Measurements from ENCODE around the gene DCHS2.

DCHS2 gene

GRCh38 chr4:154475820-154476219, 15.8 kb downstream of the DCHS2 start:
- no peak for TF ChIP-seq POLR2A (IDR thresholded peaks at IDR 0.05; ENCODE audit: low read depth, low read length)
- DNase-seq (ENCODE audit: insufficient read length, low spot score) (no peak), FAIRE-seq (no peak)

- DNase-seq (ENCODE audit: insufficient read length, low spot score) (no peak), FAIRE-seq (no peak)
- no peak for TF ChIP-seq POLR2A (IDR thresholded peaks at IDR 0.05; ENCODE audit: low read depth, low read length)
These were observed 18.1 kb downstream of the DCHS2 start for GRCh38 chr4:154473497-154473896.

- TF ChIP-seq POLR2A (IDR thresholded peaks at IDR 0.05; ENCODE audit: low read depth, low read length) = no peak
- no peak for FAIRE-seq
- no peak for DNase-seq (ENCODE audit: insufficient read length, low spot score)
These were observed 18.7 kb downstream of the DCHS2 start for GRCh38 chr4:154472858-154473257.

GRCh38 chr4:154471526-154472331, 19.9 kb downstream of the DCHS2 start:
- no peak for DNase-seq (ENCODE audit: insufficient read length, low spot score)
- no peak for FAIRE-seq
- TF ChIP-seq POLR2A (IDR thresholded peaks at IDR 0.05; ENCODE audit: low read depth, low read length) = no peak

- FAIRE-seq (no peak), DNase-seq (ENCODE audit: insufficient read length, low spot score) (no peak)
- TF ChIP-seq POLR2A (IDR thresholded peaks at IDR 0.05; ENCODE audit: low read depth, low read length) = no peak
These were observed 20.6 kb downstream of the DCHS2 start for GRCh38 chr4:154471032-154471431.

DNA sequence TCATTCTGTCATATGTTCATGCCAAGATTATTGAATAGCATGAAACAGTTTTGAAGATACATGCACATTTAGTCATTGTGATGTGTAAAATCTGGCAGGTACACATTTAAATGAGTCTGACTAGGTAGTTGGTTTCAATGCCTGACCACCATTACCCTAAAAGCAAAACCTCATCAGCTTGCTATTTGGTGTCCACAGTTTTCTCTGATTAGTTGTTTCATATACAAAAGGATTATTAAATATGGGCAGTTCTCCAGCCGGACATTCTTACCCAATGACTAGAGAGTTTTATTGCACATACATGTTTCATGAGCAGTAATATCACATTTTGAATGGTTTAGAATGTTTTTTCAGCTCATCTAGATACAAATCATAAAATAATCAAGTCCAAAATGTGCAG, 23.7 kb downstream of the DCHS2 start:
- DNase-seq (ENCODE audit: insufficient read length, low spot score) = no peak
- TF ChIP-seq POLR2A (IDR thresholded peaks at IDR 0.05; ENCODE audit: low read depth, low read length) = no peak
- FAIRE-seq = no peak

- no peak for DNase-seq (ENCODE audit: insufficient read length, low spot score)
- FAIRE-seq = no peak
- TF ChIP-seq POLR2A (IDR thresholded peaks at IDR 0.05; ENCODE audit: low read depth, low read length) = no peak
These were observed 25.3 kb downstream of the DCHS2 start for GRCh38 chr4:154466336-154466735.

DNA sequence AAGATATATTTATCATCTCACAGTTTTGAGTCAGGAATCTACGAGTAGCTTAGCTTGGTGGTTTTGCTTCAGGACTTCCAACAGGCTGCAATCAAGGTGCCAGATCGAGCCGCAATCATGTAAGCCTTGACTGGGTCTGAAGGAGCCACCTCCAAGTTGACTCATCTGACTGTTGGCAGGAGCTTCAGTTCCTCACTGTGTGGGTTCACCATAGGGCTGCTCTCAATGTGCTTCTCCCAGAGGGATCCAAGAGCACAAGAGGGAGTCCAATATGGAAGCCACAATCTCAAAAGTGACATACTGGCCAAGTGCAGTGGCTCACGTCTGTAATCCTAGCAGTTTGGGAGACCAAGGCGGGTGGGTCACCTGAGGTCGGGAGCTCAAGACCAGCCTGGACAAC, 26.5 kb downstream of the DCHS2 start:
- FAIRE-seq (no peak), DNase-seq (ENCODE audit: insufficient read length, low spot score) (no peak)
- TF ChIP-seq POLR2A (IDR thresholded peaks at IDR 0.05; ENCODE audit: low read depth, low read length) = no peak

GRCh38 chr4:154464654-154465053, 26.9 kb downstream of the DCHS2 start:
- no peak for TF ChIP-seq POLR2A (IDR thresholded peaks at IDR 0.05; ENCODE audit: low read depth, low read length)
- no peak for DNase-seq (ENCODE audit: insufficient read length, low spot score)
- no peak for FAIRE-seq

GRCh38 chr4:154462081-154462810, 29.4 kb downstream of the DCHS2 start:
- no peak for TF ChIP-seq POLR2A (IDR thresholded peaks at IDR 0.05; ENCODE audit: low read depth, low read length)
- FAIRE-seq = no peak
- no peak for DNase-seq (ENCODE audit: insufficient read length, low spot score)

DNA sequence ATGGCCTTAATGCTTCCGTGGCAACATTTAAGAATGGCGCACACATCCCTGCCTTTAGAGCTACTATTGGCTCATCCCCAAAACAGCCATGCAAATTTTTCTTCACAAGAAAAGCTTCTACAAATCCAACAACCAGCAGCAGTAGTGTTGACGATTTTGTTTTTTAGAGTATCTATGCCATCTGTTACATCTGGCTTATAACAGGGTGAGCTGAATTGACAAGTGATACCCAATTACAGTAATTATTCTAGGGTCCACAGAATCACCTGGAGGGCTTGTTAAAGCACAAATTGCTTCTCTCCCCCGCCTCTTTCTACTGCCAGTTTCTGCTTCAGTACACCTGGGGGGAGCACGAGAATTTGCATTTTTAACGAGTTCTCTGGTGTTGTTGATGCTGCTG, 34.1 kb downstream of the DCHS2 start:
- no peak for FAIRE-seq
- TF ChIP-seq POLR2A (IDR thresholded peaks at IDR 0.05; ENCODE audit: low read depth, low read length) = no peak
- DNase-seq (ENCODE audit: insufficient read length, low spot score) = no peak

DNA sequence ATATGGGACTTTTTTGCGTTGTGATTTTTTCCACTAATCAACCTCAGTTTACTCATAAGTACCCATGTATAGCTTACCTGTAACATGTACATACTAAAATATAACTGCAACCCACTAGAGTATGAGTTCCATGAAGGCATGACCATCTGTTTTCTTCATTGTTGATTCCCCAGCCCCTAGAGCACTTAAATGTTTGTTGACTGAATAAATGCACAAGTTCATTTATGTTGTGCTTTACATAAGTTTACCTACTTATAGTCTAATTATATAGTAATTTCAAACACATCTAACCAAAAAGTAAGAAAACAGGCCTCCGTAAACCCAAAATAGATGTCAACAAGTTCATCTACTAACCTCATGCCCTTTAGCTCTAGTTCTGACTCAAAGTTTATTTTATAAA, 34.7 kb downstream of the DCHS2 start:
- TF ChIP-seq POLR2A (IDR thresholded peaks at IDR 0.05; ENCODE audit: low read depth, low read length) = no peak
- no peak for DNase-seq (ENCODE audit: insufficient read length, low spot score)
- no peak for FAIRE-seq

DNA sequence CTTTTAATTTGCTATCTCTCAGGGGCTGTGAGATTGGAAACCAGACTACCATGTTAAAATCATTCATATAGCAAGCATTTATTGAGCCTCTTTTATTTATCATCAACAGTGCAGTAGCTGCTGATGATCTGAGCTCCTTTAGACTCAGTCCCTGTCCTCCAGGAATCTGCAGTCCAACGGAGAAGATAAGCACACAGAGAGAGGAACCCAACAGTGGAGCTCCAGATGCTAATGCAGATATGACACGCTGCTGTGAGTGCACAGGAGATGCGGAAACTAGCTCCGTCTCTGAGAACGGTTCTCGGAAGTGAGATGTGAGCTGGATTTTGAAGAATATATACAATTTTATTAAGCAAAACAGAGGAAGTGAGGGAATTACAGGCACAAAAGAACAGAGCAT, 35.4 kb downstream of the DCHS2 start:
- TF ChIP-seq POLR2A (IDR thresholded peaks at IDR 0.05; ENCODE audit: low read depth, low read length) = no peak
- no peak for FAIRE-seq
- DNase-seq (ENCODE audit: insufficient read length, low spot score) = no peak

- FAIRE-seq (no peak), DNase-seq (ENCODE audit: insufficient read length, low spot score) (no peak)
- TF ChIP-seq POLR2A (IDR thresholded peaks at IDR 0.05; ENCODE audit: low read depth, low read length) = no peak
These were observed 36.5 kb downstream of the DCHS2 start for GRCh38 chr4:154455111-154455510.

- TF ChIP-seq POLR2A (IDR thresholded peaks at IDR 0.05; ENCODE audit: low read depth, low read length) = no peak
- no peak for DNase-seq (ENCODE audit: insufficient read length, low spot score)
- no peak for FAIRE-seq
These were observed 36.9 kb downstream of the DCHS2 start for GRCh38 chr4:154454710-154455109.

All from H54 (cell line).